ENCODE data around the gene MINDY1. TPM values are rescaled to one million over a fixed set of nuclear protein-coding genes. Genes with fewer than 3 reads are reported as not detected.

The MINDY1 gene
- total and polyA plus RNA-seq, 3 donors from 2014 or later, result 49.8 to 69.8 (median 56.9) TPM

DNA sequence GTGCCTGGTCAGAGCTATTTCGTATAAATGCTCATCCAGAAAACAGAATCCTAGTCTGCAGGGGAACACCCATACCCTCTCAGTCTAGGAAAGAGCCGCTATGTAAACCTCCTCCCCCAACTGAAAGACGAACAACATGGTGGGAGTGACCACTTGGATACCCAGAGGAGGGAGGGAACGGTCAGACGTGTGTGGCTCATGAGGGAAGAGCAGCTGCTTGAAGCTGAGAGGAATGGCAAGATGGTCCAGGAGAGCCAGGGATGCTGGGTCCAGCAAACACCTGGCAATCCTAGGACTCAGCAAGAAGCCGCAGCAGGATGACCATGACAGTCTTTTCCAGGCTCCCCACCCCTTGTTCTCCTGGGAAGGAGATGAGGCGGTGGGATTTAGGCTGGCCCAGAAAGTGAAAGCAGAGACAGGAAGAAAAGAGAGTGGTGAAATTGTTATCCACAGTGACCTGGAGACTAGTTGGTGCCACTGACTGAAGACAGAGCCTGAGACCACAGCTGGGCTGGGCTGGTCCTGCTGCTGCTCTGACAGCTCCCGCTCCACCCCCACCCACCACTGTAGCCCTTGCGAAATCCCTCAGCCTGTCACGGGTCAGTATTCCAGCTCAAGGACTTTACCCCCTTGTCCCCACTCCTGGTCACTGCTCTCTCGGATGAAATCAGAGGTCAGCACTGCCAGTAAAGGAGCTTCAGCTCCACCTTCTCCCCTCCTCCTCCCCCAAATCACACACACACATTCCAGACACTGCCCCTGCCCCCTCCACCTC is 35.7 kb downstream of the MINDY1 start:
- H3K4me1 ChIP-seq, result peaks cover 34% of the 10 kb centered on the region

GRCh38 chr1:150969626-150970025 is 37.1 kb downstream of the MINDY1 start:
- no peak for DNase-seq
- no peak overlapping the region for H3K4me3 ChIP-seq
- H3K4me1 ChIP-seq, result peaks cover 34% of the 10 kb centered on the region
- intact Hi-C loops (cut with DNase I; ENCODE audit: low total_unique reads), result no loop called here
- H3K9me3 ChIP-seq, result no peaks in the 10 kb centered on the region
- H3K36me3 ChIP-seq (ENCODE audit: low read depth, missing control alignments), result no peaks in the 10 kb centered on the region
- whole genome bisulfite sequencing, 2 donors, result 74 to 79% methylated on average over 3 of the region's 3 CpGs
- H3K27ac ChIP-seq, result no peak overlapping the region
- TF ChIP-seq POLR2A (IDR thresholded peaks at IDR 0.05) (no peak), CTCF (IDR thresholded peaks at IDR 0.05) (no peak)
- H3K27me3 ChIP-seq, result no peaks in the 10 kb centered on the region

More for the DNA sequence above, 35.7 kb downstream of the MINDY1 start:
- Histone ChIP-seq H3K27me3 (no peaks in the 10 kb centered on the region), H3K27ac (peak overlapping the region; percentile 32 to 93), H3K4me3 (no peak overlapping the region), H3K36me3 (ENCODE audit: low read depth, missing control alignments) (no peaks in the 10 kb centered on the region), H3K9me3 (no peaks in the 10 kb centered on the region)
- intact Hi-C loops (cut with DNase I; ENCODE audit: low total_unique reads), result no loop called here
- WGBS, 2 donors, result 51 to 58% methylated on average over 11 of the region's 11 CpGs
- no peak for TF ChIP-seq CTCF (IDR thresholded peaks at IDR 0.05)
- peak; percentile 78 for DNase-seq

- intact Hi-C loops (cut with DNase I; ENCODE audit: low total_unique reads), result no loop called here
- no peak for DNase-seq
- H3K36me3 ChIP-seq (ENCODE audit: low read depth, missing control alignments), result no peaks in the 10 kb centered on the region
- no peaks in the 10 kb centered on the region for H3K27me3 ChIP-seq
- no peak overlapping the region for H3K4me3 ChIP-seq
- no peaks in the 10 kb centered on the region for H3K9me3 ChIP-seq
- 94 to 100% methylated on average over 4 of the region's 4 CpGs for WGBS, 2 donors
- no peak for TF ChIP-seq CTCF (IDR thresholded peaks at IDR 0.05)
- TF ChIP-seq POLR2A (IDR thresholded peaks at IDR 0.05), result no peak
- H3K4me1 ChIP-seq, result peaks cover 33% of the 10 kb centered on the region
- no peak overlapping the region for H3K27ac ChIP-seq
Observed at GRCh38 chr1:150968491-150968890, 38.2 kb downstream of the MINDY1 start.

GRCh38 chr1:150967936-150968335 is 38.8 kb downstream of the MINDY1 start:
- H3K27ac ChIP-seq, result no peak overlapping the region
- peaks cover 27% of the 10 kb centered on the region for H3K4me1 ChIP-seq

More at GRCh38 chr1:150967936-150968335, 38.8 kb downstream of the MINDY1 start:
- H3K4me3 ChIP-seq, result no peak overlapping the region
- H3K27me3 ChIP-seq, result no peaks in the 10 kb centered on the region
- no peak for TF ChIP-seq POLR2A (IDR thresholded peaks at IDR 0.05)
- no peak for TF ChIP-seq CTCF (IDR thresholded peaks at IDR 0.05)
- DNase-seq, result no peak
- WGBS, 2 donors, result 93 to 97% methylated on average over 13 of the region's 13 CpGs
- H3K9me3 ChIP-seq, result no peaks in the 10 kb centered on the region
- intact Hi-C loops (cut with DNase I; ENCODE audit: low total_unique reads), result no loop called here
- H3K36me3 ChIP-seq (ENCODE audit: low read depth, missing control alignments), result no peaks in the 10 kb centered on the region
